Prostate gland (tissue), 2 donors: ENCODE data around the gene NRAP.

Source experiments
- CTCF ChIP-seq, 4 experiments: fragments of 200-600 bp in 2 of 4; fragments of 450-650 bp in 2 of 4; sonication (generic) in 2 of 4; IDR thresholded peaks; 1 replicate in 3 of 4; 2 replicates in 1 of 4; pipeline ENCODE4 v1.5.1; 2016 to 2019; ENCODE audit warnings: antibody characterized with exemption in 4 of 4, mild to moderate bottlenecking in 2 of 4, moderate library complexity in 2 of 4
- POLR2AphosphoS5 ChIP-seq: sonication (generic); formaldehyde crosslinking; IDR thresholded peaks from one replicate; pipeline ENCODE4 v1.6.1; 2017; ENCODE audit warnings: antibody characterized with exemption

GRCh38 chr10:113625461-113626186 lies 38.2 kb downstream of the NRAP start:
- TF ChIP-seq POLR2AphosphoS5 (no peak), CTCF (IDR thresholded peaks at IDR 0.05) (no peak)
